ENCODE results near the gene MEN1. TPM values are rescaled to one million over a fixed set of nuclear protein-coding genes. Genes with fewer than 3 reads are reported as not detected.

MEN1 gene
- total RNA-seq, 3 donors from 2014 or later, result 19.3 to 26.4 (median 21.9) TPM

DNA sequence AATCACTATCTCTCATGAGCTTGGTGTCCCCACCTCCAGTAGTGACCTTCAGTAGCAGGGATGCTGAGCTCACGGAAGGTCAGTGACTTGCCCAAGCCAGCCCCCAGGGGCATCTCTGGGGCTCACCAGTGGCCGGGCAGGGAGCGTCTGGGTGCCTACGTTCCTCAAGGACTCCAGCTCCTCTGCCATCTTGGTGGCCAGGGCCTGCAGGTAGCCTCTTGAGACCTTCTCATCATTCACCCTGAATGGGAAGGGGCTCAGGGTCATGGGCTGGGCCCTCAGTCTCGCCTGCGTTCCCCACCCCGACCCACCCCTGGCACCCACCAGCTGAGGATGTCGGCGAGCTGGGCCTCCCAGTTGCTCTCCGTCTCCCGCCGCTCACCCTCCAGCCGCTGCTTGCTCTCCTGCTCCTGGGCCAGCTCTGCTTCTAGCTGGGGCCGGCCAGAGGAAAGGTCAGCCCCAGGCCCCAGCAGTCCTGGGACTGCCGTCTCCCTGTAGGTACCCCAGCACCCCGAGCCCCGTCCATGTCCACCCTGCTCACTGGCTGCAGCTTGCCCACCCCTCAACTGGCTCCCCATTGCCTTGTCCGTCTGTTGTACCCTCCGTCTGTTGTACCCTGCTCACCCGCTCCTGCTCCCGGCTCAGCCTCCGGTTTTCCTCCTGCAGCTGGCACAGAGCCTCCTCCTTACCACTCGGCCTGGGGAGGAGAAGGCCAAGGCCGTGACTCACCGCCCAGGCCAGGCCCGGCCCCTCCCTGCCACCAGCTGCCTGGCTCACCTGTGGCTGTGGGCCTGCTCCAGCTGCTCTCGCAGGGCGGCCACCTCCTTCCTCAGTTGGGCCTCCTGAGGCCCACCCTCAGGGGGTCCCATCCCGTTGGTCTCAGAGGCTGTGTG is 24.6 kb upstream of the MEN1 start:
- no peaks in the 10 kb centered on the region for H3K9me3 ChIP-seq
- H3K36me3 ChIP-seq (ENCODE audit: low read depth), result peaks cover 2% of the 10 kb centered on the region
- intact Hi-C loops (cut with DNase I, micrococcal nuclease), result no loop called here
- peak; percentile 87 for ATAC-seq
- DNase-seq, result peak in 2 of 3 donors; percentile 28 to 73
- no peak overlapping the region for H3K4me3 ChIP-seq
- no peaks in the 10 kb centered on the region for H3K4me1 ChIP-seq (ENCODE audit: low read depth)
- TF ChIP-seq, protein P1, sequence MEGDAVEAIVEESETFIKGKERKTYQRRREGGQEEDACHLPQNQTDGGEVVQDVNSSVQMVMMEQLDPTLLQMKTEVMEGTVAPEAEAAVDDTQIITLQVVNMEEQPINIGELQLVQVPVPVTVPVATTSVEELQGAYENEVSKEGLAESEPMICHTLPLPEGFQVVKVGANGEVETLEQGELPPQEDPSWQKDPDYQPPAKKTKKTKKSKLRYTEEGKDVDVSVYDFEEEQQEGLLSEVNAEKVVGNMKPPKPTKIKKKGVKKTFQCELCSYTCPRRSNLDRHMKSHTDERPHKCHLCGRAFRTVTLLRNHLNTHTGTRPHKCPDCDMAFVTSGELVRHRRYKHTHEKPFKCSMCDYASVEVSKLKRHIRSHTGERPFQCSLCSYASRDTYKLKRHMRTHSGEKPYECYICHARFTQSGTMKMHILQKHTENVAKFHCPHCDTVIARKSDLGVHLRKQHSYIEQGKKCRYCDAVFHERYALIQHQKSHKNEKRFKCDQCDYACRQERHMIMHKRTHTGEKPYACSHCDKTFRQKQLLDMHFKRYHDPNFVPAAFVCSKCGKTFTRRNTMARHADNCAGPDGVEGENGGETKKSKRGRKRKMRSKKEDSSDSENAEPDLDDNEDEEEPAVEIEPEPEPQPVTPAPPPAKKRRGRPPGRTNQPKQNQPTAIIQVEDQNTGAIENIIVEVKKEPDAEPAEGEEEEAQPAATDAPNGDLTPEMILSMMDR (IDR thresholded peaks at IDR 0.05), result no peak

DNA sequence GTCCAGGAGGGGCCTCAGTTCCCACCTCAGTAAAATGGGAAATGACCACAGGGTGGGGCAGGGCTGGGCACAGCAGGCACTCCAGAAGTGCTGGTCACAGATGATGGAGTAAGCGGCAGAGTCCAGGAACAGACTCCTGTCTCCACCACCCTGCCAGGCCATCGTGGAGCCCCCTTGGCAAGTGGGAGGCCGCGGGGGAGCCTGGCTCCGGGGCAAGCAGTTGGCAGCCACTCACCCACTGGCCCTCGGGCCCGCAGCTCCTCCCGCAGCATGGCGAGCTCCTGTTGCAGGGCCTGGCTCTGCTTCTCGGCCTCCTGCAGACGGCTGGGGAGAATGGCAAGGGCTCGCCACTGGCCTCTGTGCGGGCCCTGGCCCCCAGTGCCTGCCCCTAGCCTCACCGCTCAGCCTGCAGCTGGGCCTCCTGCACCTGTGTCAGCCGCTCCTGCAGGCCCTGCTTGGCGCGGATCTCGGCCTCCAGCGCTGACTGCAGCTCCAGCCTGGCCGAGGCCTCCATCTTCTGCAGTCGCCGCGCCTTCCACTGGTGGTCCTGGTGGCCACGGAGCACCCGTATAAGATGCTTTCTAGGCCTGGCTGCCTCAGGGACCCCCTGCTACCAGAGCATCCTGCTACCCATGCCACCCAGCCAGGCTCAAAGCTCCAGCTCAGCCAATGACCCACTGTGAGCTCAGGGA is 23.8 kb upstream of the MEN1 start:
- ATAC-seq (no peak), DNase-seq (no peak)
- TF ChIP-seq, protein P1 (IDR thresholded peaks at IDR 0.05), result no peak
- Histone ChIP-seq H3K9me3 (no peaks in the 10 kb centered on the region), H3K4me1 (ENCODE audit: low read depth) (no peaks in the 10 kb centered on the region), H3K36me3 (ENCODE audit: low read depth) (peaks cover 2% of the 10 kb centered on the region), H3K4me3 (no peak overlapping the region)
- intact Hi-C loops (cut with DNase I, micrococcal nuclease), result no loop called here

DNA sequence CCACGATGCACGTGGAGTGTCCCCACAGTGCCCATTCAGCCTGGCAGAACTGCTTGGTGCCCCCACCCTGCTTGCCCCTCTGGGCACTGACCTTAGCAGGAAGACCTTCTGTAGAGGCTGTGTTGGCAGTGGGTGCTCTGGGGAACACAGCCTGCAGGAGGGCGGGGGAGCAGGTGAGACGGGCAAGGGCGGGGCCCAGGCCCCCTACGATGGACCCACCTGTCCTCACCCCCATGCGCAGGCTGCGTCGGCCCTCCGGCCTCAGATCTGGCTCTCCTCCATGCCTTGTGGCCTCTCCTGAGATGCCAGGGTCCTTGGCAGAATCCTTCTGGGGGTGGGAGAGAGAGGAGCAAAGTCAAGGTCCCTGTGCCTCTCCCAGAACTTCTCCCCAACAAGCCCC is 23.2 kb upstream of the MEN1 start:
- no peak for DNase-seq
- H3K9me3 ChIP-seq, result no peaks in the 10 kb centered on the region
- no peak for ATAC-seq
- TF ChIP-seq, protein P1 (IDR thresholded peaks at IDR 0.05), result no peak
- peaks cover under 1% of the 10 kb centered on the region for H3K36me3 ChIP-seq (ENCODE audit: low read depth)
- intact Hi-C loops (cut with DNase I, micrococcal nuclease), result no loop called here
- H3K4me3 ChIP-seq, result no peak overlapping the region
- H3K4me1 ChIP-seq (ENCODE audit: low read depth), result no peaks in the 10 kb centered on the region

DNA sequence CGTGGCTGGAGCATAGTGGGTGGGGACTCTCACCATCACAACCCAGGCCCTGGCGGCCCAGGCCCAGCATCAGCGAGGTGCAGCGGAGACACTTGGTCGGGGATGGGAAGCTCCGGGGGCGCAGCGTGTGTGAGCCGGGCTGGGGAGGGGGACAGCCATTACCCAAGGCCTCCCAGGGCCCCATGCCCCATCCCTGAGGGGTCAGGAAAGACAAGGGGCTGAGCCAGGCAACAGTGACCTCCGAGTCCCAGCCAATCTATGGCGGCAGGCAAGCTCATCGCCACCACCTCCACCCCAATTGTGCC is 22.8 kb upstream of the MEN1 start:
- no peak for DNase-seq
- no peaks in the 10 kb centered on the region for H3K9me3 ChIP-seq
- H3K4me3 ChIP-seq, result no peak overlapping the region
- no peaks in the 10 kb centered on the region for H3K4me1 ChIP-seq (ENCODE audit: low read depth)
- H3K36me3 ChIP-seq (ENCODE audit: low read depth), result no peaks in the 10 kb centered on the region
- intact Hi-C loops (cut with DNase I, micrococcal nuclease), result no loop called here
- TF ChIP-seq, protein P1 (IDR thresholded peaks at IDR 0.05), result no peak
- ATAC-seq, result no peak

DNA sequence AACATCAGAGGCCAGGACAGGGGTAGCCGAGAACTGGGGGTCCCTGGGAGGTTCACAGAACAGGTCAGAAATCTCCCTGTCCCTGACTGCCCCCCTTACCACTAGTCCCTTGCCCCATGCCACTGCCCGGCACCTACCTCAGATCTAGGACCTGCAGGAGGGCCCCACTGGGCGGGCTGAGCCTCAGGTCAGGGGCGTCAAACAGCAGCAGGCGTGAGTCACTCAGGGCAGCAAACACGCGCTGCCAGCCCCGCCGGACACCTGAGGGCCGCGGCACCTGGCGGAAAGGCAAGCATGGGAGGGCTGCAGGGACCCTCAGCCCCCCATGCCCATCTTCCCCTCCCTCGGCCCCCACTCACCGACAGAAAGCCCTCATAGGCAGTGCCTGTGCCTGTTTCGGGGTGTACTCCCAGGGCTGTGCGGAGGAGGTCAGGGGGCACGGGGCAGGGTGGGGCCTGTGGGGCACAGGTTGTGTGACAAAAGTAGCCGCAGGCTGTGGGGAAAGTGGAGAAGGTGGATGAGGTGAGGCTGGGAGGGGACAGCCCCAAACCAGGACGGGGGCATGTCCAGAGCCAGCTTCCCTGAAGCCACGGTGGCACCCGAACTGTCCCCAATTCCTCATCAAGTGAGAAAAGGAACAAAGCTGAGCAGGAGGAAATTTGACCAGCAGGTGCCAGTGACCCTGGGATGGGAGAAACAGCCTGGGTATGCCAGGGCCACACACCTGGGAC is 22.3 kb upstream of the MEN1 start:
- H3K9me3 ChIP-seq, result no peaks in the 10 kb centered on the region
- H3K36me3 ChIP-seq (ENCODE audit: low read depth), result no peaks in the 10 kb centered on the region
- TF ChIP-seq, protein P1 (IDR thresholded peaks at IDR 0.05), result no peak
- H3K4me1 ChIP-seq (ENCODE audit: low read depth), result no peaks in the 10 kb centered on the region
- ATAC-seq, result no peak
- intact Hi-C loops (cut with DNase I, micrococcal nuclease), result no loop called here
- no peak overlapping the region for H3K4me3 ChIP-seq
- no peak for DNase-seq
